T-helper 2 cell (primary cell): Measurements from ENCODE around the gene SLC44A1.

Experiments used
- DNase-seq, 5 experiments: peaks; one replicate each; pipeline versions ENCODE4 v3.0.0 to v3.0.0-alpha.2; 2012 to 2022
- total RNA-seq, 2 donors: gene quantifications; one replicate each; lab custom pipeline; 2026; lab: John Stamatoyannopoulos, UW

Gene SLC44A1
- 14.7 to 26.7 reads per million in 2 donors for total RNA-seq

DNA sequence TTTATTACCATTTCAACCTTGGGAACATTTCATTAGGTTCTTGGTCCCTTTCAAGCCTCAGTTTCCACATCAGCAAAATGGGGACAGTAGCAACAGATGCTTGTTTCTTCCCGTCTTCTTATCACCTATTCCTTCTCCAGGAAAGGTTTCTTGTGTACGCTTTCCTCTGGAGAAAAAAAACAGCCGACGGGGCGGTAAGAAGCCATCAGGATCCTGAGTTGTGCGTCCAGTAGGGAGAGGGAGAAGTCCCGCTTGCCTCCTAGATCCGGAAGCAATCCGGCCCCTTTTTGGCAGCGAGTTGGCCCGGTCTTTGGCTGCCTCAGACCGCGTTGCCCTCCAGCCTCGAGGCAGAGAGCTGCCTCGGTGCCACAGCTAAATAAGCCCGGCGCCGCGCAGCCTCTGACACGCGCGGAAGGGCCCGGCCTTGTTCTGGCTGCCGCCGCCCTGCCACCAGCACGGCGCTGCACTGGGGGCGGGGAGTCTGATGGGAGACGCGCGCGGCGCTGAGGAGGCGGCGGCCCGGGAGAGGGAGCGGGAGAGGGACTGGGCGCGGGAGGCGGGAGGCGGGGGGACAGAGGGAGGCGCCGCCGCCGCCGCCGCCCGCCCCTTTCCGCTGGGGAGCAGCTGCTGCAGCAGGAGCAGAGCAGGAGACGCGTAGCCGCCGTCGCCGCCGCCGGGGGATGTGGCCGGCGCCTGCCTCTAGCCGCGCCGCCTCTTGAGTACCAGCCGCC, at the start of gene SLC44A1:
SLC44A1 (plus strand) TSS at position 649 of the 731 bp plus-strand sequence. CDS start 218 bp downstream, outside the sequence.
- peak; percentile 78 to 93 (median 89) for DNase-seq

- DNase-seq = no peak
These were observed 49.2 kb upstream of the SLC44A1 start for GRCh38 chr9:105195259-105195658.

DNA sequence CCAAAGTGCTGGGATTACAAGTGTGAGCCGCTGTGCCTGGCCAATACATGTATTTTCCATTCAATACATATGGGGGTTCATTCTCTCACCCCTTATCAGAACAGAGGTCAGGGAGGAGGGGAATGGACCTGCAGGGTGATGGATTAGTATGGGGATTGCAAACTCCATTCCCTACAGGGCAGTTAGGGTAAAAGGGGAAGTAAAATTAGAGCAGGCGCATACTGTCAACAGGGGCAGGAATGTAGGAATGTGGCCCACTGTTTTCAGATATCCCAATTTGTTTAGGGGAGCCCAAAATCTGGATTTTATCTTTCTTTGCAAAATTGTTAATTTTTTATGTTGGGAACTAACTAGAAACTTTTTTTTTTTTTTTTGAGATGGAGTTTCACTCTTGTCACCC, 46.4 kb upstream of the SLC44A1 start:
- DNase-seq = no peak

DNA sequence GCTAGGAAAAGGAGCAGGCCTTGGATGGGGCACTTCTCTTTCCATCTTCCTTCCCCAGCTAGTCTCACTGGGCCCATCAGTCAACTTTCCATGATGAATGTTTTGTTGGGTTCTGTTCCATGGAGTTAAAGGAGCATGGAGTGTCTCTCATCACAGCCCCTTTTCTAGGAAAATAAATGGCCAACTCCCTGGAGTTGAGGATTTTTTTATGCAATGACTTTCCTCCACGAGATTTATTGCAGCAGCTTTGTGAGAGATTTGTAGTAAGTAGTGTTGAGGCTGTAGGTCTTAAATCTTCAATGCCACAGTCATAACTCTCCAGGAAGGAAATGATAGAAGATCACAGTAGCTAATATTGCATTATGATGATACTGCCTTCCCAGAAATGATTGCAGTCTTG, 45.6 kb upstream of the SLC44A1 start:
- peak in 1 of 5 experiments; percentile 11 for DNase-seq

DNA sequence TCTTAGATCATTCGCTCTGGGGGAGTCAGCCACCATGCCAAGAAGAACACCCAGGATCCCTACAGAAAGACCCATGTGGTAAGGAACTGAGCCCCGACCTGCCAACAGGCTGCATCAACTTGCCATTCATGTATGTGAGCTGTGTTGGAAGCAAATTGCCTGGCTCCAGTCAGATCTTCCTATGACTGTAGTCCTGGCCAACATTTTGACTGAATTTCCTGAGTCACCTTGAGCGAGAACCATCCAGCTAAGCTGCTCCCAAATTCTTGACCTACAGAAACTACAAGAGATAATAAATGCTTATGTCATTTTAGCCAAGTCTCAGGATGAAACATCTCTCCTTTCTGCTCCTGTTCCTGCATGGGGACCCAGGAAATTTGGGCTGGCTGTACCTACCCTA, 40.0 kb upstream of the SLC44A1 start:
- no peak for DNase-seq

DNA sequence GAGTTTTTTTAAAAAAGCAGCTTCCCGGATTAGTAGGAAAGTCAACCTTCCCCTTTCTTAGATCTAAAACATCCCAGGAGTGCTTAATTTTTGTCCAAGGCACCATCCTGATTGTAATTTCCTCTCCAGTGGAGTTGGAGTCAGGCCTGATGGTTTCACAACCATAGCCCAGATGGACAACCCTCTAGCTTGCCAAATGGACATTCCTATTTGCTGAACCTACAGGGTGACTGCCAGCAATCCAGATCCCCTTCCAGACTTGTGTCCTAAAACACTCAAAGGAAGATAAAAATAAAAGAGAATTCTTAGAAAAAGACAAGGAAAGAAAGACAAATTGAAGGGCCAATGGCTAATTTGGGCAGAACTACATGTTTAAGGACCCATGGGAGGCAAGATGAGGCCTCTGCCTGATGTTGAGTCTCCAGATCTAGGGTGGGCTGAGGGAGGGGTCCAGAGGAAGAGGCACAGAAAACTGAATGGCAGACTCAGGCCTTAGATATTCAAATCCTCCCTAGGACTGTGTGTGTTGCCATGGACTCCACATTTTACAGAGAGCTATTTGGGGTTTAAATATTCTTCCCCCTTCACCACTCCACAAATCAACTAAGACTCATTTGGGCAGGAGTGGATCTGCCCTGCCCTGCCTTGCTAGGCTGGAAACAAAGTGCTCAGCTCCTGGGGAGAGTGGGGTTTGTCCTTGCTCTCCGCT, 38.5 kb upstream of the SLC44A1 start:
- no peak for DNase-seq

DNA sequence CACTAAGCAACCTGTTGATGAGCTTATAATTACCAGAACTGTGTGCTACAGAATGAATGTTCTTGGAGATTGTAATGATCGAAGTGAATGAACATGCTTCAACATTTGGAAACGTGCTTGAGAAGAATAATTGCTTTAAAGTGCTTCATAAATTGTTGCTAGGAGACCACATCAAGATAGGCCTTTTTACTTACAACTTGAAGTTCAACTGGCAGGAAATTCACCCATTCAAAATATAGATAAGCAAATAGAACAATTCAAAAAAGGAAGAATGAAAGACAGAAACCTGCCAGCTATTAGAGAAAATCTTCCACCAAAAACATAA, 38.0 kb upstream of the SLC44A1 start:
- no peak for DNase-seq

GRCh38 chr9:105206821-105207699, 37.4 kb upstream of the SLC44A1 start:
- DNase-seq = no peak

DNA sequence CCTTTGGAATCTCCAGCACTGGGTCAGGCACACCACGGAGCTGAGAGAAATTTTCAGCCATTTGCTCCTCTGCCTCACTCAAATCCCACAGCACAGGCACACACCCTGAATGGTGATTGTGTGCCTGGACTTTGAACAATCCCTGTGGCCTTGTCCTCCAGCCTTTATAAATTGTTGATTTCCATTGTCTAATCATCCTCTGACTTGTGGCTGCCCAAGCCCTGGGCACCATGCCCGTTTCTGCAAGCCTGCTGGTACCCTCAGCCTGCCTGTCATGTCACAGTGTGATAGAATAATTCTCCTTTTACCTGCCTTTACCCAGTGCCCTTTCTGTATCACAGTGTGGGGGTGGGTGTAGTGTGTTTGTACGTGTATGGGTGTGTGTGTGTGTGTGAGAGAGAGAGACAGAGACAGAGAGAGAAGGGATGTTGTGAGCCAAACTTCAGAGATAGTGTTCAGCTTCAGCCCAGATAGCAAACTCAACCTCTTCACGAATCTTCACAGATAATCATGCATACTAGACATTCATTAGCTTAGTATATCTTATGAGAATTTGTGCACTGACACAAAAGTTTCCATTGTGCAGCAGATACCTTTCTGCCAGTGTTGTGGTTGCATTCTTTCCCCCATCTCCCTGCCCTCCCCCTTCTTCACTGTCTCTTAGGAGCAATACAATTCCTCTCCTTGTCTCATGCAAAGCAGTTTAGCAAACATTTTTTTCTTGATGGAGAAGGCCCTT, 27.8 kb upstream of the SLC44A1 start:
- DNase-seq = no peak

GRCh38 chr9:105218673-105219072, 25.8 kb upstream of the SLC44A1 start:
- DNase-seq = no peak

DNA sequence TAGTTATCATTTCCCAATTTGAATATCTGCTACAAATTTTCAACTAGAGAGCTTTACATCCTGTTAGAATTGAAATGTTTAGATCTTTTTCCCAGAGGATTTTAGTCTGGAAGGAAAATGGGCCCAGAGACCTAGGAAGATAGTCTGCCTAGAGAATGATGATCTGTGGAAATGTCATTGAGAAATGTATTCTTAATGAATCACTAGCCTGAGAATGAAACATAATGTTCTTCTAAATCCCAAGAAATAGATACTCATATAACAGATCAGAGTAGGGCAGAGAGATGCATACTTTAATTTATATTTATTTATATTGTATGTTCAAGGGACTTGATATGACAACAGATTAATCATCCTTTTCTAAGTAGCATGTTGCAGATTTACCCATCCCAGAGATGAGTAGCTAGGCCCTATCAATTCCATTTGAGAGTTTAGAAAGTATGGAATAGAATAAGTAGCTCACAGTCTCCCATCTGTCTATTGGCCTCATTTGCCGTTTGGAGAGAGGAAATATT, 25.1 kb upstream of the SLC44A1 start:
- DNase-seq = no peak

- DNase-seq = no peak
These were observed 24.0 kb upstream of the SLC44A1 start for GRCh38 chr9:105220451-105220850.

GRCh38 chr9:105223544-105224140, 20.8 kb upstream of the SLC44A1 start:
- no peak for DNase-seq

DNA sequence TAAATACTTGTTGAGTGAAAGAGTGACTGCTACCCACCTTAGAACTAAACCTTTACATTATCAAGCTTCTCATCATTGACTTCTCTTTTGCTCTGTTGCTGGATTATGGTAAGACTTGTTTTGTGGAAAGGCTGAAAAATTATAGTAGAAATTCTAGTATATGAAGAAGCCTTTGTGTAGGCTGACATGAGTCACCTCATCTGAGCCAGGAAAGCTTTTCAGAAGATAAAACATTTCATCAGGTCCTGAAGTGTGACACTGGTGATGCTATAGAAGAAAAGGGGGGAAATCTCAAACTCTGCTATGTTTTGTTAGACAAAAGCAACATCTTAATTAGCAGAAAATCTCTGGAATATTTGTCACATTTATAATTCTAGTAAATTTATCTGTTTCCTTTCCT, 18.4 kb upstream of the SLC44A1 start:
- DNase-seq = no peak

DNA sequence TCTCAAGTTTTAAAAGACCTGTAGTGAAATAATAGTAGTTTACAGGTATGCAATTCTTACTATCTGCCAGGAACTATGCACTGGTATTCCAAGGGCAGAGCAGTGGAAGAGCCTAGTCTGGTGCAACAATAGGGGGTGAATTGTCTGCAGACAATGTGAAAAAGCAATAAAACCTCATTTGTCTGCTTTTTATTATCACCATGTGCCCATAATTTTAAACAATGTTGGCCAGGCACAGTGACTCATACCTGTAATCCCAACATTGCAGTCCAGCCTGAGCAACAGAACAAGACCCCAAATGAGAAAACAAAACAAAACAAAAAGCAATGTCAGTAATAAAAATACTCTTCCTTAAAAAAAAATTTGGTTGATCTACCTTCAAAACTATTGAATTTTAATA, 12.2 kb upstream of the SLC44A1 start:
- no peak for DNase-seq

DNA sequence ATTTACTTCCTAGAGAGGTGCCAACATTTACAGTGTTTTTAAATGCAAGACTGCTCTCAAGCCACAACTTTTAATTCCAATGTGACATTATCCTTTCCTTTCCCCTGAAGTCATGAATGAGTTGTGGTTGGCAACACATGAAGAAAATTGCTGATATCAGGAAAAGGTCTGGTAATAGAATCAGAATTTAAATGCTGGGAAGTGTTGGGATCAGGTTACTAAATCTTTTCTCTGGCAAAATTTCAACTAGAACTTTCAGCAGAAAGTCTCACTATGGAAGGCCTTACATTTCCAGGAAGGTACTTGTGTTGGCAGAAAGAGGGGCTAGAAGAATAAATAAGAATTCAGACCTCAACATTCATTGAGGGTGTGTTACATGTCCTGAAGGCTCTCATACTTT, 10.6 kb upstream of the SLC44A1 start:
- no peak for DNase-seq

GRCh38 chr9:105236261-105236660, 8.2 kb upstream of the SLC44A1 start:
- DNase-seq = no peak

- no peak for DNase-seq
These were observed 7.2 kb upstream of the SLC44A1 start for GRCh38 chr9:105237246-105237645.

DNA sequence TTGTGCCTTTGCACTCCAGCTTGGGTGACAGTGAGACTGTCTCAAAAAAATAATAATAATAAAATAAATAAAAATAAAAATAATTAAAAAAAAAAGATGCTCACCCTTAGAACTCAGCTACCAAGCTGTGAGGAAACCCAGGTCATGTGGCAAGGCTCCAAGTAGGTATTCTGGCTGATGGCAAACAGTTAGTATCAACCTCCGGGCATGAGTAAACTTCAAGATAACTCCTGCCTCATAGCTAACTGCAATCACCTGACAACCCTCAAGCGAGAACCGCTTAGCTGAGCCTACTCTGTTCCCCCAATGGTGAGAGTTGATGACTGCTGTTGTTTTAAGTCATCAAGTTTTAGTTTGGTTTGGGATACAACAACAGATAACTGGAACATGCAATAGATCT, 6.1 kb upstream of the SLC44A1 start:
- no peak for DNase-seq

GRCh38 chr9:105241356-105242043, 3.0 kb upstream of the SLC44A1 start:
- DNase-seq = no peak

GRCh38 chr9:105242062-105242461, 2.4 kb upstream of the SLC44A1 start:
- DNase-seq = no peak
